Measurements from ENCODE around the gene CMBL. TPM values are rescaled to one million over a fixed set of nuclear protein-coding genes. Genes with fewer than 3 reads are reported as not detected.

CMBL gene
- total RNA-seq, 1 experiment from 2014 or later, result 43.2 TPM

DNA sequence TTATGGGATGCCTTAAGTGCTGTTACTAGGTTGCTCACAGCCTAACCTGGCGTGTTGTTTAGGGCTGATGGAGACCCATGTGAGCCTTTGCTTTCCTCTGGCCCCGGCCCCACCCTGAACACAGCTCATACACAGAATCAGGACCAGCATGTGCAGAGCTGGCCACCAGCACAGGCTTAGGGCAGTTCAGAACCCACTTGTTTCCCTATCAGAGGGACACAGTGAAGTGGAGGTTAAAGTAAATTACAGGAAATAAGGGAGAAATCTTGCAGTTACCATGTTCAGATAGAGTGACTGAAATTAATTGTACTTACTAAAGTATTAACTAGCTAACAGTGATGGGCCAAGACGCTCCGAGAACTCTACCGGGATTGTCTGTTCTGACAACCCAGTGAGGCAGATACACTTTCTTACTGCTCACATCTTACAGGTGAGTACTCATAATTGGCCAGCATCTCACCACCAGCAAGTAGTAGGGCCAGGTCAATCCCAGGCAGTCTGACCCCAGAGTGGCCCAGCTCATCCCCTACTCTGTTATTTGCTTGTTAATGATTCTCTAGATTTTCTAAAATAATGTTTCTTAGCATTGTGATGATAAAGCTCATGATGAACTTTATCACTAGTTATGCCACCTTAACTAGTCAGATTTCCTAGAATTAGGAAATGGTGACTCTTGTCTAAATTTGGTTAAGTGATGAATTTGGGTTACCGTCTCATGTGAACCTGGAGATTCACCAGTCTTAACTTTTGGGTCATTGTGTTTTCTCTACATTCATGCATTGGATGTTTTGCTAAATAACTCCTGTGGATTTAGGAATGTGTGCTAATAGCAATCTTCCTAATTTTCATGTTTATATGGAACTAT, 42.2 kb downstream of the CMBL start:
- ChIA-PET CTCF (no interaction called here), POLR2A (interaction anchor here (0.7 kb wide), 2 partner anchors 105 to 433 kb away, joined by 3 read pairs; no protein-coding TSS in a partner anchor)
- Histone ChIP-seq H3K9me3 (ENCODE audit: control insufficient read depth, insufficient read depth, low read depth, low read length) (no peaks in the 10 kb centered on the region), H3K27me3 (ENCODE audit: control insufficient read depth, insufficient read depth, low read length) (no peaks in the 10 kb centered on the region), H3K4me1 (ENCODE audit: control insufficient read depth, insufficient read depth, low read length) (no peaks in the 10 kb centered on the region; the same call in 1 of the 2 replicates), H3K27ac (ENCODE audit: low read length) (no peak overlapping the region), H3K36me3 (ENCODE audit: control insufficient read depth, insufficient read depth, low read length) (peaks cover 48% of the 10 kb centered on the region), H3K4me3 (ENCODE audit: low read depth in 2 of 2, low read length in 2 of 2) (no peak overlapping the region)
- TF ChIP-seq, protein P1, sequence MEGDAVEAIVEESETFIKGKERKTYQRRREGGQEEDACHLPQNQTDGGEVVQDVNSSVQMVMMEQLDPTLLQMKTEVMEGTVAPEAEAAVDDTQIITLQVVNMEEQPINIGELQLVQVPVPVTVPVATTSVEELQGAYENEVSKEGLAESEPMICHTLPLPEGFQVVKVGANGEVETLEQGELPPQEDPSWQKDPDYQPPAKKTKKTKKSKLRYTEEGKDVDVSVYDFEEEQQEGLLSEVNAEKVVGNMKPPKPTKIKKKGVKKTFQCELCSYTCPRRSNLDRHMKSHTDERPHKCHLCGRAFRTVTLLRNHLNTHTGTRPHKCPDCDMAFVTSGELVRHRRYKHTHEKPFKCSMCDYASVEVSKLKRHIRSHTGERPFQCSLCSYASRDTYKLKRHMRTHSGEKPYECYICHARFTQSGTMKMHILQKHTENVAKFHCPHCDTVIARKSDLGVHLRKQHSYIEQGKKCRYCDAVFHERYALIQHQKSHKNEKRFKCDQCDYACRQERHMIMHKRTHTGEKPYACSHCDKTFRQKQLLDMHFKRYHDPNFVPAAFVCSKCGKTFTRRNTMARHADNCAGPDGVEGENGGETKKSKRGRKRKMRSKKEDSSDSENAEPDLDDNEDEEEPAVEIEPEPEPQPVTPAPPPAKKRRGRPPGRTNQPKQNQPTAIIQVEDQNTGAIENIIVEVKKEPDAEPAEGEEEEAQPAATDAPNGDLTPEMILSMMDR (IDR thresholded peaks at IDR 0.05), result no peak
- TF ChIP-seq POLR2AphosphoS5 (IDR thresholded peaks at IDR 0.05; ENCODE audit: low read depth, low read length), result peak; percentile 81
- intact Hi-C loops (cut with micrococcal nuclease; ENCODE audit: unreplicated experiment), result no loop called here
- in situ Hi-C loops (cut with HindIII; ENCODE audit: low pct_unique_long_range_greater_than_20kb, low sequenced_read_pairs), result no loop called here
- DNase-seq (ENCODE audit: low read depth, low spot score), result no peak
- peak; percentile 57; the same call in 1 of the 2 replicates for ATAC-seq
- BruUV-seq (replicated peaks), result no TSS peak

- TF ChIP-seq, protein P1 (IDR thresholded peaks at IDR 0.05), result no peak
- TF ChIP-seq TCF7L2 (IDR thresholded peaks at IDR 0.05; ENCODE audit: low read depth, low read length), result no peak
- TF ChIP-seq REST (IDR thresholded peaks at IDR 0.05; ENCODE audit: insufficient read depth in 1 of 2, low read depth in 2 of 2, low read length in 1 of 2), result no peak
- no peak for TF ChIP-seq SIN3A (IDR thresholded peaks at IDR 0.05; ENCODE audit: borderline replicate concordance, insufficient read depth, low read depth, low read length)
- no peak for TF ChIP-seq POLR2AphosphoS5 (IDR thresholded peaks at IDR 0.05; ENCODE audit: low read depth, low read length)
- H3K27ac ChIP-seq (ENCODE audit: low read length), result no peak overlapping the region
- BruUV-seq (replicated peaks), result no TSS peak
- ChIA-PET CTCF (no interaction called here), POLR2A (interaction anchor here (0.6 to 0.7 kb wide), 2 partner anchors 37 to 434 kb away, joined by 3 read pairs; no protein-coding TSS in a partner anchor)
- H3K4me3 ChIP-seq (ENCODE audit: low read depth in 2 of 2, low read length in 2 of 2), result no peak overlapping the region
- H3K4me1 ChIP-seq (ENCODE audit: control insufficient read depth, insufficient read depth, low read length), result no peaks in the 10 kb centered on the region; the same call in 1 of the 2 replicates
- intact Hi-C loops (cut with micrococcal nuclease; ENCODE audit: unreplicated experiment), result no loop called here
- H3K9me3 ChIP-seq (ENCODE audit: control insufficient read depth, insufficient read depth, low read depth, low read length), result no peaks in the 10 kb centered on the region
- no peaks in the 10 kb centered on the region for H3K27me3 ChIP-seq (ENCODE audit: control insufficient read depth, insufficient read depth, low read length)
- no peak for DNase-seq (ENCODE audit: low read depth, low spot score)
- peaks cover 56% of the 10 kb centered on the region for H3K36me3 ChIP-seq (ENCODE audit: control insufficient read depth, insufficient read depth, low read length)
- in situ Hi-C loops (cut with HindIII; ENCODE audit: low pct_unique_long_range_greater_than_20kb, low sequenced_read_pairs), result no loop called here
- ATAC-seq, result no peak
Observed at GRCh38 chr5:10264604-10265003, 43.1 kb downstream of the CMBL start.
